Panc1 (cell line): Measurements from ENCODE around the gene LMCD1. TPM values are rescaled to one million over a fixed set of nuclear protein-coding genes. Genes with fewer than 3 reads are reported as not detected.

Experiments
- ATAC-seq: fragments of 200-7000 bp; cut with Tn5 transposase; 2 replicates; pipeline ENCODE4 v1.9.1; 2020; ENCODE audit warnings: mild to moderate bottlenecking, moderate library complexity
- BruUV-seq: library from RNA; stranded (reverse); fragments of 400-500 nt; replicated peaks from 2 replicates; lab custom pipeline; 2021; lab: Mats Ljungman, UMichigan
- CTCF ChIA-PET: fragments of 300-600 bp; sonication (Branson Sonifier 250); formaldehyde crosslinking; loops from one replicate; lab custom pipeline; 2022; ENCODE audit warnings: antibody characterized with exemption; lab: Charles Lee
- POLR2A ChIA-PET: fragments of 300-600 bp; sonication (Branson Sonifier 250); formaldehyde crosslinking; loops from one replicate; lab custom pipeline; 2022; ENCODE audit warnings: antibody characterized with exemption; lab: Charles Lee
- DNase-seq: peaks from one replicate; pipeline ENCODE4 v3.0.0-alpha.2; 2010; ENCODE audit warnings: low read depth, low spot score
- H3K27ac ChIP-seq: 2 replicates; pipeline ENCODE4 v1.5.1; 2011; ENCODE audit warnings: mild to moderate bottlenecking, low read length, inconsistent platforms
- H3K27me3 ChIP-seq: fragments of 200-500 bp; sonication (Bioruptor generic); 2 replicates; pipeline ENCODE4 v1.6.0; 2014; ENCODE audit warnings: low read length, inconsistent platforms; ENCODE audit not compliant: control insufficient read depth, insufficient read depth
- H3K36me3 ChIP-seq: fragments of 200-500 bp; sonication (Bioruptor generic); 2 replicates; pipeline ENCODE4 v1.5.1; 2014; ENCODE audit warnings: inconsistent platforms, mild to moderate bottlenecking, low read length, moderate library complexity; ENCODE audit not compliant: control insufficient read depth, insufficient read depth
- H3K4me1 ChIP-seq: 2 replicates; pipeline ENCODE4 v1.5.1; 2011; ENCODE audit warnings: inconsistent platforms, mild to moderate bottlenecking, low read length, moderate library complexity; ENCODE audit not compliant: control insufficient read depth, insufficient read depth
- H3K4me3 ChIP-seq, 2 experiments: 2 replicates each; pipeline ENCODE4 v1.5.1; 2011 to 2012; ENCODE audit warnings: low read depth in 2 of 2, low read length in 2 of 2, mild to moderate bottlenecking in 2 of 2, inconsistent platforms in 1 of 2, moderate library complexity in 1 of 2
- H3K9me3 ChIP-seq: fragments of 200-500 bp; sonication (Bioruptor generic); 2 replicates; pipeline ENCODE4 v1.5.1; 2014; ENCODE audit warnings: low read depth, mild to moderate bottlenecking, inconsistent platforms, low read length, moderate library complexity; ENCODE audit not compliant: control insufficient read depth, insufficient read depth
- CTCF ChIP-seq: fragments of 450-650 bp; IDR thresholded peaks from 2 replicates; pipeline ENCODE4 v1.5.1; 2017; ENCODE audit warnings: mild to moderate bottlenecking
- POLR2AphosphoS5 ChIP-seq: IDR thresholded peaks from 2 replicates; pipeline ENCODE4 v1.6.1; 2012; ENCODE audit warnings: mild to moderate bottlenecking, low read depth, low read length, moderate library complexity
- REST ChIP-seq, 2 experiments: IDR thresholded peaks; 2 replicates each; pipeline ENCODE4 v1.6.1; 2011 to 2012; ENCODE audit warnings: low read depth in 2 of 2, control low read depth in 1 of 2, low read length in 1 of 2, mild to moderate bottlenecking in 1 of 2, moderate library complexity in 1 of 2; ENCODE audit not compliant: insufficient read depth in 1 of 2
- SIN3A ChIP-seq: IDR thresholded peaks from 2 replicates; pipeline ENCODE4 v1.6.1; 2012; ENCODE audit warnings: low read depth, mild to moderate bottlenecking, low read length, moderate library complexity, borderline replicate concordance; ENCODE audit not compliant: insufficient read depth
- TCF7L2 ChIP-seq: IDR thresholded peaks from 2 replicates; pipeline ENCODE4 v1.6.1; 2011; ENCODE audit warnings: mild to moderate bottlenecking, low read depth, low read length, inconsistent platforms
- in situ Hi-C: cut with HindIII; loops from 2 replicates; pipeline ENCODE4 v1.10.0; 2016; ENCODE audit warnings: low sequenced_read_pairs, low pct_unique_long_range_greater_than_20kb
- intact Hi-C: fragments of 100-400 bp; cut with micrococcal nuclease; formaldehyde crosslinking; loops from one replicate; pipeline ENCODE4 v1.10.0; 2022; ENCODE audit not compliant: unreplicated experiment
- total RNA-seq: library from RNA; stranded (reverse); gene quantifications from one replicate; pipeline ENCODE4 v1.2.1, GENCODE V29; 2021; ENCODE audit not compliant: unreplicated experiment

LMCD1 gene
- total RNA-seq, 1 experiment from 2014 or later, result 24.8 TPM

DNA sequence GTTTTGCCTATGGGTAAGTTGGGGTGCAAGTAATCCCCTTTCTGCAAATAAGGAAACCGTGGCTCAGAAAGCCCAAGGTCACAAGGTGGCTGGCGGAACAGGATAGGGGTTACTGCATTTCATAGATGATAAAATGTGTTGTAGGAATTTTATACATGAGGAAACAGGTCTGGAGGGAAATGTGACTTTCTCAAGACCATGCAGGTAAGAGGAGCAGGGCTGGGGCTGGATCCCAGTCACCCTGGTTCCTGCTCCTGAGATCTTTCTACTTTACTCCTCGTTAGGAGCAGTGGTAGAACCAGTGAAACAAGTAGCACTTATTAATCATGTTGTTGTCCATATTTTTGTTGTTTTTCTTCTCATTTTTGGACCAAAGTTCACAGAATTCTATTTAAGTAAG is 79.8 kb downstream of the LMCD1 start:
- BruUV-seq, result no TSS peak
- no peaks in the 10 kb centered on the region for H3K36me3 ChIP-seq
- no peak for DNase-seq
- ChIA-PET POLR2A (no interaction called here), CTCF (no interaction called here)
- no peak overlapping the region for H3K4me3 ChIP-seq
- no peaks in the 10 kb centered on the region for H3K9me3 ChIP-seq
- no peak overlapping the region for H3K27ac ChIP-seq
- H3K27me3 ChIP-seq, result no peaks in the 10 kb centered on the region
- intact Hi-C loops, result no loop called here
- in situ Hi-C loops, result no loop called here
- ATAC-seq, result no peak
- H3K4me1 ChIP-seq, result no peaks in the 10 kb centered on the region
- no peak for TF ChIP-seq CTCF
- TF ChIP-seq TCF7L2, result no peak
- no peak for TF ChIP-seq POLR2AphosphoS5
- no peak for TF ChIP-seq REST (IDR thresholded peaks at IDR 0.05; ENCODE audit: insufficient read depth in 1 of 2, low read depth in 2 of 2, low read length in 1 of 2)
- no peak for TF ChIP-seq SIN3A

DNA sequence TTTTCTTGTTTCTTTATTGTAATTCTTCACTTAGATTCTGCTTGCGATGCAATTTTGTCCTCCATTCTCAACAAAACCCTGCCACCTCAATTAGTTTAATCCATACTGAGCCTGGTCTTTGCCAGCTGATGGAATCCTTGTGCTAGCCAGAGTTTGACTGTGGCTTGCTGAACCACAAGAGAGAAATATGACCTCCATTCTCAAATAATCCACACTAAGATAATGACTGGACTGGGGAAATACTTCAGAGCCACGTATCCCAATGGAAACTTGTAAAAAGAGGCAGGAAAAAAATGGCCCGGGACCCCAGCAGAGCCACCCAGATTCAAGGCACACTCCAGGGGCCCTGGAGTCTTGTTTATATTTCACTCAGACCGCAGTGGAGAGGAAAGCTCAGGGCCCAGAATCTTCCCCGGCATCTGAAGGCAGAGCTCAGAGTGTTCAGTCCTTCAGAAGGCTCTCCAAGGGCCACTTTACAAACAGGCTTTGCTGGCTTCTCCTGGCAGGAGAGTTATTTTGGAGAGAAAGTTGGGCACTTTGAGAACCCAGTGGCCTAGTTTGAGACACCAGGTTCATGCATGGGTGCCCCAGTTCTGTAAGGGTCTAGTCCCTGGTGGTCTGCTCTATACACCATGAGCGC is 80.3 kb downstream of the LMCD1 start:
- in situ Hi-C loops (no loop called here), intact Hi-C loops (no loop called here)
- H3K27me3 ChIP-seq, result no peaks in the 10 kb centered on the region
- no peak for ATAC-seq
- no peak for DNase-seq
- H3K27ac ChIP-seq, result no peak overlapping the region
- no TSS peak for BruUV-seq
- POLR2A ChIA-PET, result no interaction called here
- H3K4me1 ChIP-seq, result no peaks in the 10 kb centered on the region
- no peaks in the 10 kb centered on the region for H3K36me3 ChIP-seq
- no peak for TF ChIP-seq POLR2AphosphoS5
- no peaks in the 10 kb centered on the region for H3K9me3 ChIP-seq
- H3K4me3 ChIP-seq, result no peak overlapping the region
- CTCF ChIA-PET, result no interaction called here

DNA sequence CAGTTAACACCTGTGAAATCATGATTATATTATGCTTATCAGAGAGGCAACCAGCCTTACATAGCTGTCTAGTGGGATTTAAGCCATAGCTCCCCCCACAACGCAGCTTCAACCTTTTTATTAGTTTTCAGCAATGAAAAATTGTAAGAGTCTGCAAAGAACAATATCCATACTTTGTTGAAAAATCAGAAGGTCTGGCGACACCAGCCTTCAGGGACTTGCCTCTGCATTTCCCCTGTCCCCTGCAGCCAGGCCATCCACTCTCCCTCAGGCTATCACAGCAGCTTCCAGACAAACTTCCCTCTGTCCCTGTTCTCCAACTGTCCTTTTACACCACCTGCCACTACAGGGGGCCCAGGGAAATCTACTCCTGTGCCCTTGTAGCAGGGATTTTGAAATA is 83.0 kb downstream of the LMCD1 start:
- H3K4me3 ChIP-seq, result no peak overlapping the region
- no TSS peak for BruUV-seq
- H3K9me3 ChIP-seq, result no peaks in the 10 kb centered on the region
- intact Hi-C loops, result no loop called here
- no peak overlapping the region for H3K27ac ChIP-seq
- in situ Hi-C loops, result no loop called here
- DNase-seq (no peak), ATAC-seq (no peak)
- CTCF ChIA-PET, result no interaction called here
- no peaks in the 10 kb centered on the region for H3K4me1 ChIP-seq
- no peaks in the 10 kb centered on the region for H3K27me3 ChIP-seq
- TF ChIP-seq SIN3A, result no peak
- no peak for TF ChIP-seq TCF7L2
- no peak for TF ChIP-seq REST (IDR thresholded peaks at IDR 0.05; ENCODE audit: insufficient read depth in 1 of 2, low read depth in 2 of 2, low read length in 1 of 2)
- no peak for TF ChIP-seq CTCF
- TF ChIP-seq POLR2AphosphoS5, result no peak
- H3K36me3 ChIP-seq, result no peaks in the 10 kb centered on the region
- POLR2A ChIA-PET, result no interaction called here
